CD4-positive, alpha-beta memory T cell (primary cell): ENCODE results near the gene PLOD2. TPM values are rescaled to one million over a fixed set of nuclear protein-coding genes. Genes with fewer than 3 reads are reported as not detected.

Experiments used
- CTCF ChIA-PET: fragments of 350-600 bp; sonication (Branson Sonifier 250); formaldehyde crosslinking; loops from one replicate; lab custom pipeline; 2021; ENCODE audit warnings: inconsistent platforms; ENCODE audit not compliant: partially characterized antibody; lab: Charles Lee
- POLR2A ChIA-PET: fragments of 350-600 bp; sonication (Branson Sonifier 250); formaldehyde crosslinking; loops from one replicate; lab custom pipeline; 2021; ENCODE audit not compliant: partially characterized antibody; lab: Charles Lee
- DNase-seq, 5 donors: peaks; one replicate each; pipeline versions ENCODE4 v3.0.0 to v3.0.0-alpha.2; 2020 to 2022; ENCODE audit warnings: mixed read lengths in 1 of 5
- H3K27ac ChIP-seq: one replicate; pipeline ENCODE4 v1.7.0; 2013; ENCODE audit warnings: low read depth, low read length
- H3K27me3 ChIP-seq: 2 replicates; pipeline ENCODE4 v1.7.0; 2013; ENCODE audit warnings: mild to moderate bottlenecking, low read length, moderate library complexity; ENCODE audit not compliant: insufficient read depth
- H3K36me3 ChIP-seq: 2 replicates; pipeline ENCODE4 v1.7.0; 2013; ENCODE audit warnings: mild to moderate bottlenecking, low read length, moderate library complexity; ENCODE audit not compliant: insufficient read depth
- H3K4me1 ChIP-seq: 2 replicates; pipeline ENCODE4 v1.7.0; 2013; ENCODE audit warnings: mild to moderate bottlenecking, low read length, moderate library complexity; ENCODE audit not compliant: insufficient read depth
- H3K4me3 ChIP-seq, 2 donors: one replicate each; pipeline ENCODE4 v1.7.0; 2013; ENCODE audit warnings: low read length in 2 of 2, mild to moderate bottlenecking in 1 of 2
- H3K9me3 ChIP-seq, 2 donors: one replicate each; pipeline ENCODE4 v1.7.0; 2013; ENCODE audit warnings: low read length in 2 of 2, control low read depth in 1 of 2; ENCODE audit not compliant: control insufficient read depth in 1 of 2
- H3K27ac Mint-ChIP-seq, 7 donors: one replicate each; pipeline ENCODE4 v1.8.0; 2020 to 2021; ENCODE audit warnings: mixed read lengths in 7 of 7, mild to moderate bottlenecking in 6 of 7, inconsistent platforms in 3 of 7, moderate library complexity in 3 of 7
- H3K27me3 Mint-ChIP-seq, 2 donors: one replicate each; pipeline ENCODE4 v1.8.0; 2020 to 2021; ENCODE audit warnings: mixed read lengths in 2 of 2
- H3K36me3 Mint-ChIP-seq, 2 donors: one replicate each; pipeline ENCODE4 v1.8.0; 2020 to 2021; ENCODE audit warnings: mixed read lengths in 2 of 2, inconsistent platforms in 1 of 2, mild to moderate bottlenecking in 1 of 2
- H3K4me1 Mint-ChIP-seq, 4 donors: one replicate each; pipeline ENCODE4 v1.8.0; 2020 to 2021; ENCODE audit warnings: mixed read lengths in 4 of 4, mild to moderate bottlenecking in 1 of 4
- H3K4me3 Mint-ChIP-seq, 8 donors: one replicate each; pipeline ENCODE4 v1.8.0; 2020 to 2021; ENCODE audit warnings: mixed read lengths in 8 of 8, mild to moderate bottlenecking in 7 of 8, moderate library complexity in 6 of 8, inconsistent platforms in 3 of 8
- H3K9me3 Mint-ChIP-seq, 8 donors: one replicate each; pipeline ENCODE4 v1.8.0; 2020 to 2021; ENCODE audit warnings: mixed read lengths in 8 of 8, mild to moderate bottlenecking in 5 of 8, inconsistent platforms in 3 of 8, moderate library complexity in 1 of 8
- intact Hi-C: fragments of 100-400 bp; cut with micrococcal nuclease; formaldehyde crosslinking; loops from one replicate; pipeline ENCODE4 v1.15.1; 2023
- polyA plus RNA-seq, 2 donors: library from polyadenylated mRNA; unstranded; fragments of 300-500 nt; fragmentation: Illumina TruSeq; gene quantifications; one replicate each; pipeline ENCODE4 v1.2.3, GENCODE V29; 2021
- total RNA-seq, 2 experiments: library from RNA; stranded (reverse); gene quantifications; one replicate each; pipeline ENCODE4 v1.2.3, GENCODE V29; 2021

The PLOD2 gene
- total and polyA plus RNA-seq, 4 experiments from 2014 or later: not detected

GRCh38 chr3:146195030-146195429 is 34.0 kb upstream of the PLOD2 start:
- H3K4me1 Mint-ChIP-seq: no peaks in the 10 kb centered on the region
- no peak overlapping the region for H3K27ac ChIP-seq
- peaks cover 2 to 3% of the 10 kb centered on the region in 2 donors for H3K27me3 Mint-ChIP-seq
- H3K9me3 ChIP-seq: no peaks in the 10 kb centered on the region
- H3K9me3 Mint-ChIP-seq: no peaks in the 10 kb centered on the region
- H3K4me3 Mint-ChIP-seq: no peak overlapping the region
- no peak for DNase-seq
- intact Hi-C loops: no loop called here
- no peaks in the 10 kb centered on the region for H3K36me3 ChIP-seq
- H3K4me1 ChIP-seq: no peaks in the 10 kb centered on the region
- no peak overlapping the region for H3K4me3 ChIP-seq
- POLR2A ChIA-PET: no interaction called here
- H3K36me3 Mint-ChIP-seq: no peaks in the 10 kb centered on the region
- no peaks in the 10 kb centered on the region for H3K27me3 ChIP-seq
- H3K27ac Mint-ChIP-seq: no peak overlapping the region
- CTCF ChIA-PET: interaction anchor here (1.6 kb wide), 1 partner anchor 383 kb away, joined by 6 read pairs; no protein-coding TSS in a partner anchor

- no peak overlapping the region for H3K4me3 ChIP-seq
- Mint-ChIP-seq H3K27ac (no peak overlapping the region), H3K27me3 (peaks cover 3 to 5% of the 10 kb centered on the region in 2 donors), H3K4me3 (no peak overlapping the region), H3K4me1 (peaks cover 0 to 4% (median 2%) of the 10 kb centered on the region in 4 donors), H3K36me3 (no peaks in the 10 kb centered on the region), H3K9me3 (no peaks in the 10 kb centered on the region)
- CTCF ChIA-PET: interaction anchor here (2.5 to 4.9 kb wide), 4 partner anchors 10 to 387 kb away, joined by 9 to 37 read pairs (median 14); no protein-coding TSS in a partner anchor
- H3K27me3 ChIP-seq: no peaks in the 10 kb centered on the region
- H3K9me3 ChIP-seq: no peaks in the 10 kb centered on the region
- POLR2A ChIA-PET: no interaction called here
- intact Hi-C loops: no loop called here
- H3K36me3 ChIP-seq: no peaks in the 10 kb centered on the region
- no peak overlapping the region for H3K27ac ChIP-seq
- H3K4me1 ChIP-seq: no peaks in the 10 kb centered on the region
- no peak for DNase-seq
These were observed 30.1 kb upstream of the PLOD2 start for GRCh38 chr3:146191051-146191450.

GRCh38 chr3:146189519-146190173 is 28.7 kb upstream of the PLOD2 start:
- H3K27me3 Mint-ChIP-seq: peaks cover 3 to 5% of the 10 kb centered on the region in 2 donors
- ChIA-PET CTCF (interaction anchor here (0.9 to 4.9 kb wide), 15 partner anchors 11 to 406 kb away, joined by 3 to 37 read pairs (median 4); no protein-coding TSS in a partner anchor), POLR2A (no interaction called here)

GRCh38 chr3:146187334-146187950 is 26.5 kb upstream of the PLOD2 start:
- Mint-ChIP-seq H3K4me1 (peaks cover 0 to 4% (median 2%) of the 10 kb centered on the region in 4 donors), H3K27me3 (peaks cover 5 to 6% of the 10 kb centered on the region in 2 donors), H3K4me3 (no peak overlapping the region), H3K9me3 (no peaks in the 10 kb centered on the region), H3K27ac (no peak overlapping the region), H3K36me3 (no peaks in the 10 kb centered on the region)
- Histone ChIP-seq H3K9me3 (no peaks in the 10 kb centered on the region), H3K27me3 (no peaks in the 10 kb centered on the region), H3K4me3 (no peak overlapping the region), H3K4me1 (no peaks in the 10 kb centered on the region), H3K27ac (no peak overlapping the region), H3K36me3 (no peaks in the 10 kb centered on the region)
- no peak for DNase-seq
- CTCF ChIA-PET: interaction anchor here (1.4 to 4.9 kb wide), 2 partner anchors 10 to 390 kb away, joined by 5 to 37 read pairs; no protein-coding TSS in a partner anchor
- POLR2A ChIA-PET: no interaction called here
- intact Hi-C loops: no loop called here

More at GRCh38 chr3:146189519-146190173, 28.7 kb upstream of the PLOD2 start:
- intact Hi-C loops: loop anchor here (1.0 kb wide), 2 partner anchors 388 to 406 kb away; no protein-coding TSS in a partner anchor
- H3K4me3 ChIP-seq: no peak overlapping the region
- no peak overlapping the region for H3K27ac Mint-ChIP-seq
- H3K4me1 Mint-ChIP-seq: peaks cover 0 to 4% (median 2%) of the 10 kb centered on the region in 4 donors
- peak in 4 of 5 donors; percentile 9 to 30 (median 14) for DNase-seq
- H3K36me3 Mint-ChIP-seq: no peaks in the 10 kb centered on the region
- H3K9me3 Mint-ChIP-seq: no peaks in the 10 kb centered on the region
- no peaks in the 10 kb centered on the region for H3K4me1 ChIP-seq
- no peaks in the 10 kb centered on the region for H3K36me3 ChIP-seq
- H3K9me3 ChIP-seq: no peaks in the 10 kb centered on the region
- H3K4me3 Mint-ChIP-seq: no peak overlapping the region
- H3K27me3 ChIP-seq: no peaks in the 10 kb centered on the region
- no peak overlapping the region for H3K27ac ChIP-seq

GRCh38 chr3:146184241-146185015 is 23.4 kb upstream of the PLOD2 start:
- H3K4me1 Mint-ChIP-seq: peaks cover 0 to 1% (median under 1%) of the 10 kb centered on the region in 4 donors
- H3K36me3 Mint-ChIP-seq: no peaks in the 10 kb centered on the region
- H3K4me3 Mint-ChIP-seq: no peak overlapping the region
- H3K27ac Mint-ChIP-seq: no peak overlapping the region
- H3K9me3 ChIP-seq: no peaks in the 10 kb centered on the region
- intact Hi-C loops: no loop called here
- H3K36me3 ChIP-seq: no peaks in the 10 kb centered on the region
- no peak for DNase-seq
- H3K4me1 ChIP-seq: no peaks in the 10 kb centered on the region
- H3K27ac ChIP-seq: no peak overlapping the region
- H3K27me3 Mint-ChIP-seq: peaks cover 3 to 4% of the 10 kb centered on the region in 2 donors
- ChIA-PET POLR2A (no interaction called here), CTCF (interaction anchor here (1.2 kb wide), 1 partner anchor 13 kb away, joined by 3 read pairs; no protein-coding TSS in a partner anchor)
- H3K4me3 ChIP-seq: no peak overlapping the region
- no peaks in the 10 kb centered on the region for H3K27me3 ChIP-seq
- H3K9me3 Mint-ChIP-seq: no peaks in the 10 kb centered on the region

GRCh38 chr3:146181216-146181615 is 20.2 kb upstream of the PLOD2 start:
- intact Hi-C loops: no loop called here
- Mint-ChIP-seq H3K27ac (no peak overlapping the region), H3K9me3 (no peaks in the 10 kb centered on the region), H3K4me1 (no peaks in the 10 kb centered on the region), H3K36me3 (no peaks in the 10 kb centered on the region), H3K27me3 (peaks cover 1 to 3% of the 10 kb centered on the region in 2 donors), H3K4me3 (no peak overlapping the region)
- no peak overlapping the region for H3K27ac ChIP-seq
- DNase-seq: no peak
- ChIA-PET POLR2A (no interaction called here), CTCF (no interaction called here)
- H3K9me3 ChIP-seq: no peaks in the 10 kb centered on the region
- H3K4me3 ChIP-seq: no peak overlapping the region
- no peaks in the 10 kb centered on the region for H3K4me1 ChIP-seq
- no peaks in the 10 kb centered on the region for H3K36me3 ChIP-seq
- H3K27me3 ChIP-seq: no peaks in the 10 kb centered on the region

GRCh38 chr3:146180376-146180775 is 19.4 kb upstream of the PLOD2 start:
- Mint-ChIP-seq H3K9me3 (no peaks in the 10 kb centered on the region), H3K36me3 (no peaks in the 10 kb centered on the region), H3K4me3 (no peak overlapping the region), H3K4me1 (no peaks in the 10 kb centered on the region), H3K27ac (no peak overlapping the region), H3K27me3 (peaks cover 1 to 3% of the 10 kb centered on the region in 2 donors)
- Histone ChIP-seq H3K27me3 (no peaks in the 10 kb centered on the region), H3K9me3 (no peaks in the 10 kb centered on the region), H3K4me3 (no peak overlapping the region), H3K27ac (no peak overlapping the region), H3K36me3 (no peaks in the 10 kb centered on the region), H3K4me1 (no peaks in the 10 kb centered on the region)
- DNase-seq: no peak
- intact Hi-C loops: no loop called here
- POLR2A ChIA-PET: no interaction called here
- CTCF ChIA-PET: no interaction called here
